ENCODE data around the gene PHYHD1.
"Not testable (repeated sequence)": the region's sequence is repeated elsewhere in the genome, so short reads cannot be mapped to it uniquely, and the experiment has no call there.

Gene PHYHD1

DNA sequence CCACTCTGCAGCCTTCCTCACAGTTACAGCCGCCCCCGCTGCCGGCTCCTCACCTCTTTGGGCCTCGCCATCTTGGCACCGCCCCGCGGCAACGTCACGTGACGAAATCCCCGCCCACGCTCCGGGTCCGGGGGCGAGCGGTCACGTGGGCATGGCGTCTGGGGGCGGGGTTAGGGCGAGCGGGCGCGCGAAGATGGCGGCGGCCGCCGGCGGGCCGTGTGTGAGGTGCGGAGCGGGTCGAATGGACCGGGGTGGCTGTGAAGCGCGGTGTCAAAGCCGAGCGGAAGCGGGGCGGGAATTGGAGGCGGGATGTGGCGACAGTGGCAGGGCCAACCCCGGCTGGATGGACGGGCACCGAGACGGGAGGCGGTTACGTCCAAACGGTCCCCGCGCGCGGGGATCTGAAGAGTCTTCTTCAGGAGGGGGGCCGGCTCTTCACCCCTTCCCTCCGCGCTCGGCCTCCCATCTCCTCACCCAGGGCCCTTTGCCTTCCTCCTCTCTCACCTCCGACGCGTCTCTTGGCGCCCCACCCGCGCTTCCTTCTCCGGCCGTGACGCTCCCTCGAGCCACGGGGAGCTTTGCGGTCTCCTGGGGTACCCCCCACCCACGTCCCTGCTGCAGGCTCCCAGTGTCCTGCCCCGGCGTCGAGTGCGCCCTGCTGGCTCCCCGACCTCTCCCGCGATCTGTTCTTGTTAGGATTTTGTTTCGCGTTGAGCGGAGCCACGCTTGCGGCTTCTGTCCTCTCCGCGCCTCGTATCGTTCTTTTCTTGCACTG is 26.9 kb downstream of the PHYHD1 start, which contains the start of the genes DOLK and NUP188:
Gene DOLK (minus strand): TSS at position 77 of the 775 bp plus-strand sequence. CDS start 300 bp downstream, outside the sequence.
Gene NUP188 (plus strand): TSS at position 173 of the 775 bp plus-strand sequence. CDS start 21 bp downstream, at position 194.
- peak; percentile 98 for DNase-seq (ENCODE audit: low read depth in 2 of 2, low spot score in 1 of 2)

DNA sequence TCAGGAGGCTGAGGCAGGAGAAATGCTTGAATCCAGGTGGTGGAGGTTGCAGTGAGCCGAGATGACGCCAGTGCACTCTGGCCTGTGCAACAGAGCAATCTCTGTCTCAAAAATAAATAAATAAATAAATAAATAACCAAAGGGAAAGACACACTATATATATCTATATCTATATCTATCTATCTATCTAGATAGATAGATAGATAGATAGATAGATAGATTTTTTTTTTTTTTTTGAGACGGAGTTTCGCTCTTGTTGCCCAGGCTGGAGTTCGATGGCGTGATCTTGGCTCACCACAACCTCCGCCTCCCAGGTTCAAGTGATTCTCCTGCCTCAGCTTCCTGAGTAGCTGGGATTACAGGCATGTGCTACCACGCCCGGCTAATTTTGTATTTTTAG is 40.6 kb downstream of the PHYHD1 start:
- DNase-seq (ENCODE audit: low read depth in 2 of 2, low spot score in 1 of 2): not testable (repeated sequence)

DNA sequence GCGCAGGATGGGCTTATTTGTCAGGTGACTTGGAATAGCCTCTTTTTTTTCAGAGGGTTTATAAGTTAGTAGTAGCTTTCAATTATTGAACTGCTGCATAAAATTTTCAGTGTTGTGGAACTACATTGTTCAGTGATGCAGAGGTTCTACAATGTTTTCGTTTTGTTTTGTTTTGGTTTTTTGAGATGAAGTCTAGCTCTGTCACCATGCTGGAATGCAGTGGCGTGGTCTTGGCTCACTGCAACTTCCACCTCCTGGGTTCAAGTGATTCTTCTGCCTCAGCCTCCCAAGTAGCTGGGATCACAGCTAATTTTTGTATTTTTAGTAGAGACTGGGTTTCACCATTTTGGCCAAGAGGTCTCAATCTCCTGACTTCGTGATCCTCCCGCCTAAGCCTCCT is 48.7 kb downstream of the PHYHD1 start:
- no peak for DNase-seq (ENCODE audit: low read depth in 2 of 2, low spot score in 1 of 2)

DNA sequence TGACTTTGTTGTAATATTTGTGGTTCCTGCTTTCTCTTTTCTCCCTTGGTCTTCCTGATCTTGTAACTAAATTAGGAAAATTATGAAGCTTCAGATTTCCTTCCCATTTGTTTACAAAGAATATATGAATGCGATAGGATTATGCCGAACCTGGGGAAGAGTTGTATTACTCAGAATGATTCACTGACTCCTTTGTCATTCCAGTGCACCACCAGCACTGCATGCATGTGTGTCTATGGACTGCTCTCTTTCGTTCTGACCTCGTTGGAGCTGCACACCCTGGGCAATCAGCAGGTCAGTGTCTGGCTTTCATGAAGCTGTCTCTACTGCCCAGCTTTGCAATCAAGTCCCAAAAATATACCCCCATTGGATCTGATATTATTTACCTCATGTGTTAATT is 52.2 kb downstream of the PHYHD1 start:
- DNase-seq (ENCODE audit: low read depth in 2 of 2, low spot score in 1 of 2): no peak

DNA sequence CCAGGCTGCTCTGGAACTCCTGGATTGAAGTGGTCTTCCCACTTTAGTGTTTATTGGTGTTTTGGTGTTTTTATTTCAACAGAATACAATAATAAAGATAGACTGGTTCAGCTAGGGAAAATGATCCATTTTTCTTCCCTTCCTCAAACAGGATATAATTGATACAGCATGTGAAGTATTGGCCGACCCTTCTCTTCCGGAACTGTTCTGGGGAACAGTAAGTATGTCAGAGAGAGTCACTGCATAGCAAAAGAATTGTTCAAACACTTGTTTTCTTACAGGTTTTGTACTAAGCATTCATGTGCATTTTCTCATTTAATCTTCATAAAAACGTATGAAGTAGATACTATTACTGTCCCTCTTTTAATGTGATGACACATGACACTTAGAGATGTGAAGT is 58.3 kb downstream of the PHYHD1 start:
- no peak for DNase-seq (ENCODE audit: low read depth in 2 of 2, low spot score in 1 of 2)

DNA sequence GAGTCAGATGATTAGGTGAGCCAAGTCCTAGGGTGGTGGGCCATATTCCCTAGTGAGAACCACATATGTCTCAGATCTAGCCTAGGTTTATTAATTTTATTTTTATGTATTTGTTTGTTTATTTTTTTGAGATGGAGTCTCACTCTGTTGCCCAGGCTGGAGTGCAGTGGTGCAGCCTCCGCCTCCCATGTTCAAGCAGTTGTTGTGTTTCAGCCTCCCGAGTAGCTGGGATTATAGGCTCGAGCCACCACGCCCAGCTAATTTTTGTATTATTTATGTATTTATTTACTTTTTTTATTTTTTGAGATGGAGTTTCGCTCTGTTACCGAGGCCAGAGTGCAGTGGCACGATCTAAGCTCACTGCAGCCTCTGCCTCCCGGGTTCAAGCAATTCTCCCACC is 62.8 kb downstream of the PHYHD1 start:
- no peak for DNase-seq (ENCODE audit: low read depth in 2 of 2, low spot score in 1 of 2)

DNA sequence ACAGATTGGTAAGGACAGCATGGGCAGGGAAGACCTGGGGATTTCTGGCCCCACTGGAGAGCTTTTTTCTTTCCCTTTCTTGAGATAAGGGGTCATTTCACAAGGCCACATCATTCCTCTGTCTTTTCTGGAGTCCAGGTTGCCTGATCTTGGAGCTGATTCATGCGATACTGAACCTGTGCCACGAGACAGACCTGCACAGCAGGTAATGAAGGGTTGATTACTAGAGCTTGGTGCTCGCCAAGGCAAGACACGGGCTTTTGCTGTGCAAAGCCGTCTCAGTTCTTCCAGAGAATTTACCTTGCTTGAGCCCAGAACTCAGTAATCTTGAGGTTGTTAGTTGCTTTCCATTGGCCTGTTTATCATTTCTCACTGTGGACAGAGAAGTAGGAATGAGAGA is 65.9 kb downstream of the PHYHD1 start:
- no peak for DNase-seq (ENCODE audit: low read depth in 2 of 2, low spot score in 1 of 2)

DNA sequence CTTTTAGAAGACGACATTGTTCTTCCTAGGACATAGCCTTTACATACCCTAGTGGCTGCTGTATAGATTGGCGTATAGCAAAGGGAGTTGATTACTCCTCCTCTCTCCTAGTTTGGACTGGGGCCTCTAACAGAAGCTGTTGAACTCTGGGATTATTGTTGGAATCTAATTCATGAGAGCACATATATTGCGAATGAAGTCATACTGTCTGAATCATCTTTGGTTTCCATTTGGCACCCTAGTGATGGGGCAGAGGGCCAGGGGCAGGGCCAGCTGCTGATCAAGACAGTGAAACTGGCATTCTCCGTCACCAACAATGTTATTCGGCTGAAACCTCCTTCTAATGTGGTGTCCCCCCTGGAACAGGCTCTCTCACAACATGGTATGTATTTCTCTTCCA is 67.0 kb downstream of the PHYHD1 start:
- DNase-seq (ENCODE audit: low read depth in 2 of 2, low spot score in 1 of 2): no peak

Data from stimulated activated CD8-positive, alpha-beta memory T cell treated with anti-CD3 and anti-CD28 coated beads, Interleukin-4, amount 100 ng/mL, for 1 hour (primary cell).